ENCODE data around the gene TNS2. TPM values are rescaled to one million over a fixed set of nuclear protein-coding genes. Genes with fewer than 3 reads are reported as not detected.

Gene TNS2
- total RNA-seq, 1 donor from 2014 or later: 18.3 TPM

DNA sequence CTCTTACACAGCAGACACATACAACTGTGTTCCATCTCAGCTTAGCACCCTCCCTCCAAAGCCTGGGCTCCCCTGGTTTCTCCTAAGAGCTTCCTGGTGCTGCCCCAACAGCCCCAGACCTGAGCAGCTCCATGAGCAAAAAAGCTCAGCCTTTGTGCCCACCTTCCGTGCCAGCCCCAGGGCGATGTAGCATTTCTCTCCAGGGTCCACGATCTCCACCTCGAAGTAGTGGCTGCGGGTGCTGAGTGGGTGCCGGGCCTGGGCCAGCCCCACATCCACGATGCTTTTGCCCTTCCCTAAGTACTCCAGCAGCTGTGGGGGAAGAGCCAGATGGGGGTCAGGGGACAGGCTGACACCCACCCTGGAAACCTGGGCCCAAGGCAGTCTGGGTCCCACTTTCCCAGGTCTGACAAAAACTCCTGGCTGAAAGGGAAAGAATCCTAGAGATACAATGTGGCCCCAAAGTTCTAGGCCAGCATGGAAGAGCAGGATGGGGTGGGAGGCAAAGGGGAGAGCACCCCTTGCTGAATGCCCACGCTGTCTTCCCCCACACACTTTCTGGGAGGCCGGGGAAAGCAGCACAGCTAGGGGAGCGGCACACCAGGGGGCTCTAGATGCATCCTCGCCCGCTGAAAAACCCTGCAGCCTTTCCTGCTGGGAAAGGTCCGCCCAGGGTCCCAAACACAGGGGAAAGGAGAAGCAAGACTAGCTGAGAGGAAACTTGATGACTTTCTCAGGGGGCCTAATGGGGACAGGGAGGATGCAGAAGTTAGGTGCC lies 18.3 kb downstream of the TNS2 start:
- DNase-seq (ENCODE audit: low read depth): no peak

DNA sequence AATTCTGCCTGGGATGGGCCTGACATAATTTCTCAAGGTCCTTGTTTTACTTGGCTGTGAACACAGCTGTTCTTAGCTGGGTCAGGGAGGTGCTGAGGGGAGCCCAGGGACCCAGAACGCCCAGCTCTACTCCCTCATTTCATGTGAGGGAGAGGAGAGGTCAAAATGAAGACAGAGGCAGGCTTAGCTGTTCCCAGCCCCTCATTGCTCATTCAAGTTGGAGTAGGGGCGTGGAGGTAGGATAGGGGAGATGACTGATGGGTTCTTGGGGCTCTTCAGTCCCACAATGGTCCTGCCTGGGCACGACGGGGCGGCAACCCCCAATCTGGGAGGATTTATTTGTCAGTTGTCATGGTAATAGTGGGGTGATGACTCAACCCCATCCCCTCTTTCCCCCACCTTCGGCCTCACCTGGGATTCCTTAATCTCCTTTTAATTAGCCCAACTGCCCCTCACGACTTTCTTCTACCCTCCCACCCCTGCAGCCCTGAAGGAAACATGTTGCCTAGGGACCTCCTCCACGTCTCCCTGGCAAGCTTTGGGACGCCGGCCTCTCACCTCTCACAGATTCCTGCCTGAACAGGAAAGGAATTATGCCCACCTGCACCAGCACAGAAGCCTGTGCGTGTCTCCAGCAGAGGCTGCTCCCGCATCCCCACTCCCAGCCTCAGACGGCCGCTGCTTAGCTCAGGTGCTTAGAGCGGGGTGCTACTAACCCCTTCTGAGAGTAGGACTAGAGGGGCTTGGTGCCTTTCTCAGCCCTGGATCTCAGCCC lies 19.1 kb downstream of the TNS2 start:
- DNase-seq (ENCODE audit: low read depth): no peak

DNA sequence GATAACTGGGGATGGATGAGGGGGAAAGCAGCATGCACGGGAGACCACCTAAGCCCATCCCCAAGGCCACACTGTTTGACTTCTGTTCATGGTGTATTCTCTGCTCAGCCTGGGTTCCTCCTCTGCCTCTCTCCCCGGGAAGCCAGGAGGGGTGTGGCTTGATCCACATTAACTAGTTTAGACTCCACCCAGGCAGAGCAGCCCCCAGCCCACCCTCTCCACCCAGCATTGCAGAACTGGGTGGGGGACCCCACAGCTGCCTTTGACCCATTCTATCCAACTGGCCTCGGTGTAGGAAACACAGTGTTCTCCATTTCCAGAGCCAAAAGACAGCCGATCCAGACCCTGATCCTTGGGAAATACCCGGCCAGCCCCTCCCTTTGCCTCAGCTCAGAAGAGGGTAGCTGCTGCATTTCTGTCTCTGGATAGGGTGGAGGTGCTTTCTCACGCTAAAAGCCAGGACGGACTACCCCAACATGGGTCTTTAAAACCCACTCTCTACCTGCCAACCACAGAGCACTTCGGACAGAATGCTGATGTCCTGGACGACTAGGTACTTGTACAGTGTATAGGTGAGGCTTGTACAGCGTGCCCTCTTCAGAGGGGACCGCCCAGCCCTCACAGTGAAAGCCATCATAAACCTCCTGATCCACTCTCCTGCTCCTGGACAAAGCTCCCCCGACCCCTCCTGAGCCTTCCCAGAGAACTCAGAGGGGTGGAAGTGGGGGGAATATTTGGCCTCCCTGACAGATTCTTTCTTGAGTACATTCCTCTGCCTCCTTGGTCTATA lies 20.0 kb downstream of the TNS2 start:
- no peak for DNase-seq (ENCODE audit: low read depth)

DNA sequence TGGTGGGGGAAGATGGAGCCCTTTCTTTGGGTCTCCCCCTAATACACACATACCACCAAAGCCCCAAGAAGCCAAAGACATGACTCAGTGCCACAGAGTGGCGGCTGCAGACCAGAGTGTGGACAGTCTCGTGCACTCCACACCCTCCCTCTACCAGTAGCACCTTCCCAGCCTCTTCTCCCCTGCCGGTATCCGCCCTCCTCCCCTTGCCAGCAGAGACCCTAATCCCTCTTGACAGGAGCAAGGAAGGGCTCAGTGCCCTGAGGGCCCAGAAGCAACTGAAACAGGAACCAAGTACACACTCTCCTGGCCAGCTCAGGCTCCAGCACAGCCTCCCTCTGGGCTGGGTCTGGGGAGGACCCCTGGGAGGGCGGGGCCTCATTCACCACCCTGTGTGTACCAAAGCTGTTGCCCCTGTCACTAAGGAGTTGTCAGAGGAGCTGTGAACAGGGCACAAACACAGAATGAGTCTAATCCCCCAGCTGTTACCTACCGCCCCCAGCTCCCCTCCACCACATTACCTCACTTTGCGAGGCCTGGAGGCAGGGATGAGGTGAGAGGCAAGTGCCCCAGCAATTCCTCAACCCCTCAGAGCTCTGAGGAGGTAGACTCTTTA lies 21.1 kb downstream of the TNS2 start:
- no peak for DNase-seq (ENCODE audit: low read depth)

DNA sequence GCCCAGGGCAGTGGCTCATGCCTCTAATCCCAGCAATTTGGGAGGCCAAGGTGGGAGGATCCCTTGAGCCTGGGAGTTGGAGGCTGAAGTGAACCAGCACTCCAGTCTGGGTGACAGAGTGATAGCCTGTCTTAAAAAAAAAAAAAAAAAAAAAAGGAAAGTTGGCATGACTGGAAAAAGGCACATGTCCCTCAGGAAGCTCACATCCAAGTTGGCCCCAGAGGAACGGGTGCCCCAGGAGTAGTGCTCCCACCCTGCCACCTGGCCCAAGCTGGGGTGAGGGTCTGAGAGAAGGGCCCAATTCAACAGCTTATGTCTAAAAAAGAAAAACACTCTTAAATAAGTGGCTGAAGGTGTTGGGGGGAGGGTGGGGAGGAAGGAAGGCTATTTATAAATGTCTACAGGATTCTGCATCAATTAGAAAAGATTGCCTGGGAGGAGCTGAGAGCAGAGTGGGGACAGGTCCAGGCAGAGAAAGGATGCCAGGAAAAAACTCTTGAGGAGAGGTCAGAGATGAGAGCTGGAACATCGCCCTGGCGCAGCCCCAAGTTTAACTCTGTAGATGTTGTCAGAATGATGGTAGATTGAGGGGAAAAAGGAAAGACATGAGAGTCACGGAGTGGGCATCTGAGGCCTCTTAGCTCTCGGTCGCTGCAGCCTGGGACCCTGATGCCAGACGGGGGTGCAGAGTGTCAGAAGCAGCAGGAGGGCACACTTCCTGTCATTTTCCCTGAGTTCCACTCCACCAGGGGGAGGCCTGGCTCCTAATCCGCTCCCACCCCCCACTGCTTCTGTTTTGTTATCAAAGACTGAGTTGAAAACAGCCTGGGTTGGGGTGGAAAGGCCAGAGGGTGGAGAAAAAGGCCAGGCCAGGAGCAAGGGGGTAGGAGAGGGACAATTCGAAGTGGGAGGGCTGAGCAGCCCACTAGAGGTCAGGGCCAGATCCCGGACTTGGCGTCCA lies 22.0 kb downstream of the TNS2 start:
- no peak for DNase-seq (ENCODE audit: low read depth)

DNA sequence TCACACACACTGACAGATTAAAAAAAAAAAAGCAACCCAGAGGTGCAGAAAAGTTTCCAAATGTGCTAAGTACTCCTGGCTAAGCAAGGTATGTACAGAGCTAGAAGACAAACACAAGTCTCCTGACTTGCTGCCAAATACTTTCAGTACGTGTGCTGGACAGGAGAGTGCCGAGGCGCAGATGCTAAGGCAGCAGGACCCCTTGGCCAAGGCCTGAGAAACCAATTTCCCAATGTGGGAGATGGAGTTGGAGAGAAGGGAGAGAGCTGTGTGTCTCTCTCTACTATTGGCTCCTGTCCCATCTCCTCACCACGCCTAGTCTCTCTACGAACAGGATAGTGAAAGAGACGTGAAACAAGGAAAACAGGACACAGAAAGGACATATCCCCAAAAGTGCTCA lies 24.0 kb downstream of the TNS2 start:
- DNase-seq (ENCODE audit: low read depth): no peak

DNA sequence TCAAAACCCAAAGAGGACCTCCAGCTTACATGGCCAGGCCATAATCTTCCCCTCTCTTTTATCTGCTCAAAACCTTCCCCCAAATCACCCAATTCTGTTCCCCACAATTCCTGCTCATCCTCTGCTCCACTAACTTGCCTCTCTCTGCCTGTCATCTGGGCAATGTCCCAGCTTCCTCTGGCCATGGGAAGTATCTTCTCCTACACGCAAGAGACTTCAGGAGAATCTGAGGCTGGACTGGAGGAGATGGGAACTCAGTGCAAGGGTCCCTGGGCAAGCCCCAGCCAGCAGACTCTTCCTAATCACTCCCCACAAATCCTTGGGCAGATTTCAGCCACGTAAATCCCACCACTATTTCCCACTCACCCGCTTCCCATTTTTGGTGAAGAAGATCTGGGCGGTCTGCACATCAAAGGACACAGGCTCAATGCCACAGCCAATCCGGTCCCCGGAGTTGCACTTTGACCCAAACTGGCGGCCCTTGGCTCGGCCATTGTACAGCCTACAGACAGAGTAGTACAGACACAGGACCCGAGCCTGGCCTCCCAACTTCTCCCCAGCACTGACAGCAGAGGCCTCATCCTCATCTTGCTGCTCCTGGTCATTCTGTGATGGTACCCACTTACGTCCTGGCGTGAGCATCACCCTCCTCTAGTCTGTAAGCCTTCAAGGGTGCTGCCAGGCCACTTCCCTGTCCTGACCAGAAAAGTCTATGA lies 24.6 kb downstream of the TNS2 start:
- no peak for DNase-seq (ENCODE audit: low read depth)

DNA sequence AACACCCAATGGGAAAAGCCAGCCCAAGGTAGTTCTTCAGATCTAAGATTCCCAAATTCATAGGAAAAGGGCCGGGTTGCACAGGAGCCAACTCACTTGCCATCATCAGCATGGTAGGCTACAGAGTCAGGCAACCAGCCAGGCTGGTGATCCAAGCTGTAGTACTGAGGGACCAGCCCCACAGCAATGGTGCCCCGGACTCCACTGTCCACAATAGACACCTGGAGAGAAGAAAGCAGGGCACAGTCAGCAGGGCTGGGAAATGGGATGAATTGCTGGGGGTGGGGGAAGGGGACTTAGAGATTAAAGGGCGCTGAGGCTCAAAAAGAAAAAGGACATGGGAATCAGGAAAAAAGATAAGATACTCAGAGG lies 25.1 kb downstream of the TNS2 start:
- no peak for DNase-seq (ENCODE audit: low read depth)

DNA sequence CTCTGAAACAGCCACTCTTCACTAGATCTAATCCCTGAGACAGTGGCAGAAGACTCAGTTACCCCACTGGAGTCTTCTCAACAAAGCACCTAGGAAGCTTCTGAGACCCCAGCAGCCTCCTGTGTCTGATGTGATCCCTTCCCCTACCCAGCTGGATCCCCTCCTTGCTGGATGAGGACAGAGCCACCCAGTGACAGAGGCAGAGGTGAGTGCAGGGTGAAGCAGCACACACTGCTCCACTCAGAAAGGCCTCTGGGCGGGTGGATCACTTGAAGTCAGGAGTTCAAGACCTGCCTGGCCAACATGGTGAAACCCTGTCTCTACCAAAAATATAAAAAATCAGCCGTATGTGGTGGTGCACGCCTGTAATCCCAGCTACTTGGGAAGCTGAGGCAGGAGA lies 26.6 kb downstream of the TNS2 start:
- no peak for DNase-seq (ENCODE audit: low read depth)

DNA sequence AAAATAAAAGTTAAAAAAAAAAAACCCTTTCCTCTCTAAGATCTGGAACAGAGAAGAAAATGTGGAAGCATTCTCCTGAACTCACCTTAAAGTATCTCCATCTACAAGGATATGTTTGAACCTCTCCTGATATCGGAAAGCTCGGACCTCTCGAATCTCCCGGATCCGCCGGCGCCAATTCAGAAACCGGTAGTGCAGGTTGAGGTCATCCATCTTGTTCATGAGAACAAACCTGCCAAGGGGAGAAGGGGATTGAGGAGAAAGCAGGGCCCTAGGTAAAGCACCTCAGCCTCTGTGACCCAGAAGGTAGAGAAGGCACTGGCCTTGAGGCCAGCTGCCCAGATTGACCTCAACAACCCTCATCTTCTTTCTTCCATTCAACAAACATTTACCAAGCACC lies 27.2 kb downstream of the TNS2 start:
- DNase-seq (ENCODE audit: low read depth): no peak

DNA sequence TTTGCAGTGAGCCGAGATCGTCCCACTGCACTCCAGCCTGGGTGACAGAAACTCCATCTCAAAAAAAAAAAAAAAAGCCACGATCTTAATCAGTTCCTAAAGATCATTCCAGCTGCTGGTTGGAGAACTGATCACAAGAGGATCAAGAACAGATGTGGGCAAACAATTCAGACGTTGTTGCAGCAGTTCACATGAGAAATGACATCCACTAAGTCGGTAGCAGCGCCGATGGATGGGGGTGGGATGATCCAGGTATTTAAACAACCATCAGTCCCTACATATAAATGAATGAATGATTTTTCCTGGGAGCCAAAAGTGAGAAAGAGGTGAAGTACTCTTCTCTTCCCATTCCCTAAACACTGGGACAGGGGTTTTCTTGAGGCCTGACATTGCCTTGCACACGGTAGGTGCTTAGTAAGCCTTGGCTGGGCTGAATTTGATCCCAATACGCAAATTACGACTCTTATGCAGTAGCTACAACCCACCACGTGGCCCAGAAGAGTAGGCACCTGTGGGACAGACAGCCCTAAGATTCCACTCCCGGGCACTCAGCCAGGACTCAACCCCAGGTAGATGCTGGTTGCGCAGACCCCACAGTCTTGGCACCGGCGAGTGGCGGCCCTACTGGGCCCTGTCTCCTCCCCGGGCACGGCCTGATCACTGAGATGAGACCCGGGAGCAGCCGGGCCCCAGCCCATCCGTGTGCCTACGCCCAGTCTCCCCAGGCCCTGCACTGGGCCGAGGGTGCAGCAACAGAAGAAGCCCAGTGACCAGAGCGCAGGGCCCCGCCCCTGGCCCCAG lies 28.8 kb downstream of the TNS2 start:
- no peak for DNase-seq (ENCODE audit: low read depth)

DNA sequence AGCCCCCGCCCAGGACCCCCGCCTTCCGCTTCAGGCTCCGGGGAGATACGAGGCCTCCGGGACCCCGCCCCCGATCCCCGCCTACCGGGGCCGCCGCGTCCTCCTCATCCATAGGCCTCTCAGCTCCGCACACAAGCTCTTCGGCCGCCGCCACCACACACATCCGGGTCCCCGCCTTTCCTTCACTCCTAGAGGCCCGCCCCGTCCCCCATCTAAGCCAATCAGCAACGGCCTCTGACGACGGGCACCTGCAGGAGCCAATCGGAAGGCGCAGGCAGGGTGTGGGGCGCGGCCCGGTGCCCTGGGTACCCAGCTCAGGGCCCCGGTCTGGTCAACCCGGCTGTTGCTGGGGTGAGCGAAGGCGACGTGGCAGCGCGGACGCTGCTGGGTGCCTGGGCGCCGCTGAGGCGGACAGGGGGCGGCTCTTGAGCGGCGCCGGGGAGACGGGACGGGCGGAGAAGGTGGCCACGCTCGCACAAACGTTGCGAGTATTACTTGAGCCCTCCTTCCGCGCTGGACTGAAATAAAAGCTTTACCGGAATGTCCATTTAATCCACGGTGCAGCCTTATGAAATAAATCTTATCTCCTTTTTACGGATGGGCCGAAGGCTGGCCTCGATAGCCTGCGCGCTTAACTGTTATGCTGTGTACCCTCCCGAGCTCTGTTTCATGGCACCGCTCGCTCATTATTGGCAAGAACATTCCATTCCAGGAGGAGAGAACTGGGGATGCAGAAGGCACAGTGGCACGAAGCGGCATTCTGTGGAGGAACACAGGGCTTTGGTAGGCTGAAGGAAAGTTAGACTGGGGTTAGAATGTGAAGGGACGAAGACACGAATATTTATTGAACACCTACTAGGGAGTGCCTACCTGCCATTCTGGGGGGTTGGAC lies 29.6 kb downstream of the TNS2 start, which contains the start of gene SPRYD3:
Gene SPRYD3, minus strand, starts transcription at position 165 of the 892 bp plus-strand sequence. Its CDS starts 57 bp downstream, at position 108.
- DNase-seq (ENCODE audit: low read depth): peak; percentile 79

DNA sequence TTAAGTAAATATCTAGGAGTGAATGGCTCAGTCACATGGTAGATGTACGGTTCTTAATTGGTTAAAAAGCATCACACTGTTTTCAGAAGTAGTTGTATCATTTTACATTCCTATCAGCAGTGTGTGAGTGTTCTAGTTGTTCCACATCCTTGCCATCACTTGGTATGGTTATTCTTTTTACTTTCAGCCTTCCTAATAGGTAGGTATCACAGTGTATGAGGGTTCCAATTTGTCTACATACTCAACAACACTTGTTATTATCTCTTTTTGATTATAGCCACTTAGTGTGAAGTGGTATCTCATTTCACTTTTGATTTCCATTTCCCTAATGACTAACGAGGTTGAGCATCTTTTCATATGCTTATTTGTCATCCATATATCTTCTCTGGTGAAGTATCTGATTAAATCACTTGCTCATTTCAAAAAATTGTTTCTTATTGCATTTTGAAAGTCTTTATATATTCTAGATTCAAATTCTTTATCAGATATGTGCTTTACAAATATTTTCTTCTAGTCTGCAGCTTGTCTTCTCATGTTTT lies 32.8 kb downstream of the TNS2 start:
- no peak for DNase-seq (ENCODE audit: low read depth)

DNA sequence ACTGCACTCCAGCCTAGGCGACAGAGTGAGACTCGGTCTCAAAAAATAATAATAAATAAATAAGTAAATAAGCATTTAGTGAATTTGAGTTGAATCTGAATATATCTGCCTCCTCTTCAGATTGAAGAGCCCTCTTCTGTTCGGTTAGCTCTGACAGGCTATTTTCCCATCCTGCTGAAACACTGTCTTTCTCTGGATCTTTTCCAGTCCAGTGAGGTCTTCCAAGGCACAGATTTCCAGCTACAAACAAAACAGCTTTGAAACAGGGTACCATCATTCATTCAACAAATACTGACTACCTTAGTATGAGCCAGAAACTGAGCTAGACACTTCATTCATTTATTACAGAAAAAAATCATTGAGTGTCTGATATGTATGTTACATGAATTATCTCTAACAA lies 36.5 kb downstream of the TNS2 start:
- DNase-seq (ENCODE audit: low read depth): no peak

DNA sequence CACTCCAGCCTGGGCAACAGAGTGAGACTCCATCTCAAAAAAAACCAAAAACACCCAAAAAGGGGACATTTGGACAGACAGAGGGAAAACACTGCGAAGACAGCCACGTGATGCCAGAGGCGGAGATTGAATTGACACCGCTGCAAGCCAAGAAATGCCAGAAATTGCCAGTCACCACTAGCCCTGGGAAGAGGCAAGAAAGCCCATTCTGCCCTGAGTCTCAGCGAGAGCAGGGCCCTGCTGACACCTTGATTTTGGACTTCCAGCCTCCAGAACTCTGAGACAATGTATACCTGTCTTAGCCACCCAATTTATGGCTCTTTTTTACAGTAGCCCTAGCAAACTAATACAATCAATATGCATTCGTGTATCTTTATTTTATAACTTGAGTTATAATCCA lies 40.2 kb downstream of the TNS2 start:
- DNase-seq (ENCODE audit: low read depth): no peak

DNA sequence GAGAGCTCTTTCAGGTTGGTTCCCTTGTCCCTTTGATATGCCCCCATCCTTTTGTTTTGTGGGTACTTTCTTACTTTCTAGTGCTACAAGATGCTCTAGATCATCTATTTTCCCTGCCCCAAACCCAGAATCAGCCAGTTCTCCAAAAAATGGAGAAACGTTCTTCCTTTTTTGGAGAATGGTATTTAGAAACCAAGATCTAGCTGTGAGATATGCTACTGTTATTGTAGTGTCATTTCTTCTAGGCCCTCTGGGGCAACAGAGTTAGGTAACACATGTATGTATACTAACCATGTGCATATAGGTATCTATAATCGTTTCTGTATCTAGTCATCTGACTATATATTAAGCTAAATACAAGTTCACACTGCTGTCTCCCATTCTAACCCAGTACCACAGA lies 40.7 kb downstream of the TNS2 start:
- DNase-seq (ENCODE audit: low read depth): no peak

DNA sequence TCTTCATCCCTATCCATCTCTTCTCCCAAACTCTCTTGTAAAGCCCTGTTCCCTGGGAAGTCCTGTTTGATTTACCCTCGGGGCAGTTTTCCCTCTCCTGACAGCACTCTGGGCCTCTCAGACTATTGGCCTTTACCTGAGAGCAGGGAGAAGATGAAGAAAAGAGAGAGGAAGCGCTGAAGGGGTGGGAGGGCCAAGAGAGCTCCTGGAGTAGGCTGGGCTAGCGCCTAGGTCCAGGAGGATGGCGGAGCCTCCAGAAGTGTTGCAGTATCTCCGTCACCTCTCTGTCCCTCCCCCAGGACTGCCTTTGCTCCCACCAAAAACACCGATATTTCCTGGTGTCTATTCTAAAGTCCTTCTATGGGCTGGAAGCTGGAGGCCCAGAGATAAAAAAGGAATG lies 41.9 kb downstream of the TNS2 start:
- DNase-seq (ENCODE audit: low read depth): no peak

DNA sequence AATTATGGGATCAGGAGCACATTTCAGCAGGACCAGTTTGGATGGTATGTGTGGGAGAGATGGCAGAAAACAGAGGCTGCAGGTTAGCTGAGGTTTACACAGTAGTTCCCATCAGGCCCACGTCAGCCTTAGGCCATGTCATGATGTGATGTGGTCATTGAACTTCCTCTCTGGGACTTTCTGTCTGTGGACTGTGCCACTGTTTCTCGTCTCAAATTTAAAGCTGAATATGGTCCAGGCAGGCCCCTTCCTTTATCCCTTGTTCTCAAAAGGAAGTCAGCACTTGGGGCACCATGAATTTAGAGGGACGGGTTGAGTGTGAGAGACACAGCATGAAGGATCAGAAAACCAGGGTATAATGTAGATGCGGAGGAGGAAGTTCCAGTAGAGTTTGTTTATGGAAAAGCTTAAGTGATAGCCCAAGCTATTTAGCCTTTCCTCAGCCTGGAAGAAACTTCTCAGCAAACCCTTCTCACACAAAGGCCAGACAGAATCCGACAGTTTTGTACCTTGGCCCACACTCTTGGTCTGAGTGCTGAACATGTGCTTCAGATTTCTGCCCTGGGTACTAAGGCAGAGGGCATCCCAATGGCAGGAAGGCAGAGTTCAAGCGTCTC lies 44.0 kb downstream of the TNS2 start:
- DNase-seq (ENCODE audit: low read depth): no peak

Data from renal cortical epithelial cell (primary cell).